HEK293 (cell line): Measurements from ENCODE around the gene BMF.
A peak's percentile ranks its signal among the peaks of the same experiment; 100 is the strongest.

Experiments
- CTCF ChIA-PET: fragments of 350-600 bp; formaldehyde crosslinking; extraction: SDS; loops from one replicate; lab custom pipeline; 2021; ENCODE audit warnings: antibody characterized with exemption; lab: Yijun Ruan, JAX
- POLR2A ChIA-PET: fragments of 300-600 bp; formaldehyde crosslinking; extraction: SDS; loops from one replicate; lab custom pipeline; 2020; ENCODE audit warnings: antibody characterized with exemption, inconsistent platforms; lab: Yijun Ruan, JAX
- H3K27ac ChIP-seq: fragments of 200-500 bp; sonication (Bioruptor generic); 2 replicates; pipeline ENCODE4 v1.5.1; 2014; ENCODE audit warnings: low read depth, low read length, control low read depth, inconsistent platforms; ENCODE audit errors: extremely low read depth
- H3K36me3 ChIP-seq, 2 experiments: fragments of 200-500 bp in 1 of 2; sonication (Bioruptor generic) in 1 of 2; 1 replicate in 1 of 2; 2 replicates in 1 of 2; pipeline ENCODE4 v1.5.1; 2014 to 2017; ENCODE audit warnings: inconsistent platforms in 2 of 2, low read length in 2 of 2; ENCODE audit not compliant: control insufficient read depth in 2 of 2, insufficient read depth in 1 of 2
- H3K4me1 ChIP-seq: fragments of 200-500 bp; sonication (Bioruptor generic); 2 replicates; pipeline ENCODE4 v1.5.1; 2014; ENCODE audit warnings: mild to moderate bottlenecking, low read length, inconsistent platforms; ENCODE audit not compliant: control insufficient read depth, insufficient read depth
- H3K4me3 ChIP-seq: 2 replicates; pipeline ENCODE4 v1.5.1; 2011; ENCODE audit warnings: low read depth, mild to moderate bottlenecking, control low read depth, low read length, moderate library complexity
- H3K9me3 ChIP-seq: fragments of 200-500 bp; sonication (Bioruptor generic); 2 replicates; pipeline ENCODE4 v1.5.1; 2014; ENCODE audit warnings: low read depth, low read length, inconsistent platforms; ENCODE audit not compliant: control insufficient read depth, insufficient read depth
- BCL11B ChIP-seq: fragments of 450-650 bp; formaldehyde crosslinking; IDR thresholded peaks from 2 replicates; pipeline ENCODE4 v1.5.1; 2016; ENCODE audit warnings: low read depth, missing biosample characterization, missing genetic modification characterization
- EGR2 ChIP-seq: fragments of 450-650 bp; formaldehyde crosslinking; IDR thresholded peaks from 2 replicates; pipeline ENCODE4 v1.5.1; 2016; ENCODE audit warnings: low read depth, missing biosample characterization, missing genetic modification characterization
- GLI2 ChIP-seq: fragments of 450-650 bp; formaldehyde crosslinking; IDR thresholded peaks from 2 replicates; pipeline ENCODE4; 2017; ENCODE audit warnings: missing biosample characterization, missing genetic modification characterization, low read depth, borderline replicate concordance
- GLIS1 ChIP-seq: fragments of 450-650 bp; formaldehyde crosslinking; IDR thresholded peaks from 2 replicates; pipeline ENCODE4 v1.5.1; 2016; ENCODE audit warnings: missing biosample characterization, missing genetic modification characterization
- GLIS2 ChIP-seq: fragments of 450-650 bp; formaldehyde crosslinking; IDR thresholded peaks from 2 replicates; pipeline ENCODE4 v1.5.1; 2016; ENCODE audit warnings: missing biosample characterization, missing genetic modification characterization
- KLF17 ChIP-seq: fragments of 450-650 bp; formaldehyde crosslinking; IDR thresholded peaks from 2 replicates; pipeline ENCODE4 v1.5.1; 2016; ENCODE audit warnings: missing biosample characterization, missing genetic modification characterization
- MEIS1 ChIP-seq: sonication (generic); formaldehyde crosslinking; IDR thresholded peaks from 2 replicates; pipeline ENCODE4 v1.8.1; 2022; ENCODE audit warnings: missing genetic modification reagents, mild to moderate bottlenecking, borderline replicate concordance
- PBX3 ChIP-seq: sonication (generic); formaldehyde crosslinking; IDR thresholded peaks from 2 replicates; pipeline ENCODE4 v1.8.1; 2022; ENCODE audit warnings: mild to moderate bottlenecking, moderate library complexity, missing genetic modification reagents
- ZBTB11 ChIP-seq: fragments of 450-650 bp; formaldehyde crosslinking; conservative IDR thresholded peaks from 2 replicates; pipeline ENCODE4 v1.5.1; 2016; ENCODE audit warnings: low read depth, missing biosample characterization, missing genetic modification characterization
- ZBTB26 ChIP-seq: fragments of 450-650 bp; formaldehyde crosslinking; optimal IDR thresholded peaks from 2 replicates; pipeline ENCODE3; 2016; ENCODE audit warnings: missing biosample characterization, mild to moderate bottlenecking, missing genetic modification characterization
- ZFP69B ChIP-seq: fragments of 450-650 bp; formaldehyde crosslinking; IDR thresholded peaks from 2 replicates; pipeline ENCODE4 v1.5.1; 2016; ENCODE audit warnings: missing biosample characterization, missing genetic modification characterization
- ZIC2 ChIP-seq: fragments of 450-650 bp; formaldehyde crosslinking; IDR thresholded peaks from 2 replicates; pipeline ENCODE4 v1.5.1; 2016; ENCODE audit warnings: missing biosample characterization, missing genetic modification characterization
- ZNF146 ChIP-seq: fragments of 450-650 bp; formaldehyde crosslinking; IDR thresholded peaks from 2 replicates; pipeline ENCODE4 v1.5.1; 2016; ENCODE audit warnings: missing biosample characterization, missing genetic modification characterization
- ZNF398 ChIP-seq: fragments of 450-650 bp; formaldehyde crosslinking; IDR thresholded peaks from 2 replicates; pipeline ENCODE4 v1.5.1; 2017; ENCODE audit warnings: missing biosample characterization, missing genetic modification characterization
- ZNF449 ChIP-seq: fragments of 450-650 bp; formaldehyde crosslinking; IDR thresholded peaks from 2 replicates; pipeline ENCODE4 v1.5.1; 2017; ENCODE audit warnings: missing biosample characterization, mild to moderate bottlenecking, missing genetic modification characterization, moderate library complexity
- ZNF544 ChIP-seq: fragments of 450-650 bp; formaldehyde crosslinking; IDR thresholded peaks from 2 replicates; pipeline ENCODE4 v1.5.0; 2017; ENCODE audit warnings: missing biosample characterization, missing genetic modification characterization
- ZNF549 ChIP-seq: fragments of 450-650 bp; IDR thresholded peaks from 2 replicates; pipeline ENCODE4 v1.5.1; 2018; ENCODE audit warnings: missing biosample characterization, missing genetic modification characterization, mild to moderate bottlenecking, inconsistent platforms, moderate library complexity
- ZNF600 ChIP-seq: fragments of 450-650 bp; formaldehyde crosslinking; IDR thresholded peaks from 2 replicates; pipeline ENCODE4 v1.5.1; 2016; ENCODE audit warnings: missing biosample characterization, missing genetic modification characterization
- ZNF639 ChIP-seq: fragments of 450-650 bp; formaldehyde crosslinking; IDR thresholded peaks from 2 replicates; pipeline ENCODE4 v1.5.1; 2016; ENCODE audit warnings: missing biosample characterization, missing genetic modification characterization
- ZNF677 ChIP-seq: fragments of 450-650 bp; IDR thresholded peaks from 2 replicates; pipeline ENCODE4 v1.5.0; 2018; ENCODE audit warnings: missing biosample characterization, mild to moderate bottlenecking, missing genetic modification characterization, moderate library complexity
- ZNF701 ChIP-seq: fragments of 450-650 bp; formaldehyde crosslinking; IDR thresholded peaks from 2 replicates; pipeline ENCODE4 v1.5.1; 2016; ENCODE audit warnings: missing biosample characterization, missing genetic modification characterization
- ZNF777 ChIP-seq: fragments of 450-650 bp; formaldehyde crosslinking; IDR thresholded peaks from 2 replicates; pipeline ENCODE4 v1.5.1; 2017; ENCODE audit warnings: missing biosample characterization, missing genetic modification characterization, borderline replicate concordance

Gene BMF

GRCh38 chr15:40087991-40088928 lies 20.4 kb downstream of the BMF start:
- Histone ChIP-seq H3K4me1 (peaks cover 32% of the 10 kb centered on the region), H3K4me3 (no peak overlapping the region), H3K27ac (peak overlapping the region; percentile 80), H3K36me3 (peaks cover 0 to 19% of the 10 kb centered on the region in 2 experiments; a peak in 1 of 3 replicates), H3K9me3 (no peaks in the 10 kb centered on the region)
- CTCF ChIA-PET: interaction anchor here (1.0 to 1.4 kb wide), 3 partner anchors 11 to 42 kb away, joined by 4 to 5 read pairs (median 4); no protein-coding TSS in a partner anchor
- POLR2A ChIA-PET: interaction anchor here (0.9 to 7.6 kb wide), 8 partner anchors 8 to 73 kb away, joined by 3 to 52 read pairs (median 8); partner anchors contain the start of gene BMF
- TF ChIP-seq ZNF449 (no peak), ZNF146 (tag by site-specific recombination) (no peak), ZNF549 (tag by site-specific recombination) (no peak), ZNF600 (tag by site-specific recombination) (0 out of 2 replicates have a peak, but pooled peaks have one; percentile 17), ZNF544 (tag by site-specific recombination) (no peak), ZFP69B (no peak), ZNF398 (tag by site-specific recombination) (no peak), GLI2 (tag by site-specific recombination) (no peak), MEIS1 (CRISPR knock-in tag) (no peak), ZBTB26 (no peak), BCL11B (tag by site-specific recombination) (no peak), ZNF677 (no peak), KLF17 (tag by site-specific recombination) (no peak), ZNF777 (tag by site-specific recombination) (no peak), ZNF639 (tag by site-specific recombination) (no peak), PBX3 (CRISPR knock-in tag) (no peak), GLIS2 (peak; percentile 32; the same call in 1 of the 2 replicates), GLIS1 (tag by site-specific recombination) (peak; percentile 92), EGR2 (tag by site-specific recombination) (no peak), ZNF701 (tag by site-specific recombination) (no peak), ZIC2 (tag by site-specific recombination) (no peak; the same call in 1 of the 2 replicates), ZBTB11 (no peak)
